Parathyroid adenoma (tissue), 2 donors: ENCODE data around the gene MALRD1.

Source experiments
- H2AFZ ChIP-seq: fragments of 300-600 bp; sonication (generic); one replicate; pipeline ENCODE4 v1.7.0; 2017; ENCODE audit warnings: antibody characterized with exemption, mild to moderate bottlenecking
- H3K27ac ChIP-seq: fragments of 300-600 bp; sonication (generic); one replicate; pipeline ENCODE4 v1.7.0; 2017
- H3K27me3 ChIP-seq: fragments of 300-600 bp; sonication (generic); one replicate; pipeline ENCODE4 v1.7.0; 2017; ENCODE audit warnings: low read length; ENCODE audit not compliant: control insufficient read depth, insufficient read depth
- H3K36me3 ChIP-seq: fragments of 300-600 bp; sonication (generic); one replicate; pipeline ENCODE4 v1.7.0; 2017; ENCODE audit warnings: low read length; ENCODE audit not compliant: control insufficient read depth, insufficient read depth
- H3K4me1 ChIP-seq: fragments of 300-600 bp; sonication (generic); one replicate; pipeline ENCODE4 v1.7.0; 2017; ENCODE audit warnings: control low read depth
- H3K4me2 ChIP-seq: fragments of 300-600 bp; sonication (generic); one replicate; pipeline ENCODE4 v1.7.0; 2017; ENCODE audit warnings: low read length
- H3K4me3 ChIP-seq: fragments of 300-600 bp; sonication (generic); one replicate; pipeline ENCODE4 v1.7.0; 2017; ENCODE audit warnings: low read depth, low read length
- H3K79me2 ChIP-seq: fragments of 300-600 bp; sonication (generic); one replicate; pipeline ENCODE4 v1.7.0; 2017; ENCODE audit warnings: control low read depth
- H3K9ac ChIP-seq: fragments of 300-600 bp; sonication (generic); one replicate; pipeline ENCODE4 v1.7.0; 2017; ENCODE audit warnings: mild to moderate bottlenecking
- H3K9me3 ChIP-seq: fragments of 300-600 bp; sonication (generic); one replicate; pipeline ENCODE4 v1.7.0; 2017; ENCODE audit warnings: low read length; ENCODE audit not compliant: control insufficient read depth
- TF ChIP-seq, protein P1 (sequence below): fragments of 300-600 bp; sonication (generic); IDR thresholded peaks from one replicate; pipeline ENCODE4 v1.7.0; 2017; ENCODE audit warnings: antibody characterized with exemption, mild to moderate bottlenecking
- donor health status: primary hyperparathyroidism.

The MALRD1 gene

GRCh38 chr10:19724287-19724686 is 675.7 kb downstream of the MALRD1 start:
- Histone ChIP-seq H3K27me3 (no peaks in the 10 kb centered on the region), H3K9me3 (no peaks in the 10 kb centered on the region), H3K79me2 (no peaks in the 10 kb centered on the region), H3K9ac (no peak overlapping the region), H3K4me3 (no peak overlapping the region), H3K27ac (no peak overlapping the region), H3K4me2 (no peak overlapping the region), H2AFZ (no peak overlapping the region), H3K4me1 (no peaks in the 10 kb centered on the region), H3K36me3 (no peaks in the 10 kb centered on the region)
- TF ChIP-seq, protein P1, sequence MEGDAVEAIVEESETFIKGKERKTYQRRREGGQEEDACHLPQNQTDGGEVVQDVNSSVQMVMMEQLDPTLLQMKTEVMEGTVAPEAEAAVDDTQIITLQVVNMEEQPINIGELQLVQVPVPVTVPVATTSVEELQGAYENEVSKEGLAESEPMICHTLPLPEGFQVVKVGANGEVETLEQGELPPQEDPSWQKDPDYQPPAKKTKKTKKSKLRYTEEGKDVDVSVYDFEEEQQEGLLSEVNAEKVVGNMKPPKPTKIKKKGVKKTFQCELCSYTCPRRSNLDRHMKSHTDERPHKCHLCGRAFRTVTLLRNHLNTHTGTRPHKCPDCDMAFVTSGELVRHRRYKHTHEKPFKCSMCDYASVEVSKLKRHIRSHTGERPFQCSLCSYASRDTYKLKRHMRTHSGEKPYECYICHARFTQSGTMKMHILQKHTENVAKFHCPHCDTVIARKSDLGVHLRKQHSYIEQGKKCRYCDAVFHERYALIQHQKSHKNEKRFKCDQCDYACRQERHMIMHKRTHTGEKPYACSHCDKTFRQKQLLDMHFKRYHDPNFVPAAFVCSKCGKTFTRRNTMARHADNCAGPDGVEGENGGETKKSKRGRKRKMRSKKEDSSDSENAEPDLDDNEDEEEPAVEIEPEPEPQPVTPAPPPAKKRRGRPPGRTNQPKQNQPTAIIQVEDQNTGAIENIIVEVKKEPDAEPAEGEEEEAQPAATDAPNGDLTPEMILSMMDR, result no peak

- Histone ChIP-seq H3K79me2 (no peaks in the 10 kb centered on the region), H3K9me3 (no peaks in the 10 kb centered on the region), H3K4me2 (no peak overlapping the region), H2AFZ (no peak overlapping the region), H3K4me3 (no peak overlapping the region), H3K9ac (no peak overlapping the region), H3K27ac (no peak overlapping the region), H3K36me3 (no peaks in the 10 kb centered on the region), H3K4me1 (no peaks in the 10 kb centered on the region), H3K27me3 (no peaks in the 10 kb centered on the region)
- TF ChIP-seq, protein P1, result no peak
Measured at GRCh38 chr10:19728376-19728775, 679.8 kb downstream of the MALRD1 start.

DNA sequence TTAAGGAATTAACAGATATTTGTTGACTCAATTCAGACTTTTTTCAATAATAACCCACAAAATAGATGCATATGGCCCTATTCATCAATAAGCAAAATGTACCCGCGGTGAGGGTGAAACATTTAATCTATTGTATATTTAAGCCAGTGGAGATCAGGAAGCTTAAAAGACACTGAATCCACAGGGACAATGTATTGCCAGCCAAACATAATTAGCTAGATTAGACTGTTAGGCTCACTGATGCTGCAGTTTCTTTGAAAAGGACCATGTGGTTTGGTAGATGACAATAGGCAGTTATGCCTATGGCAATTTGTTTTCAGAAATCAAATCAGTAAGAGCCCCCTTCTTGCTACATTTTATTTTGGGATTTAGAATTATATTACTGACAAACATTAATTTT is 680.4 kb downstream of the MALRD1 start:
- no peaks in the 10 kb centered on the region for H3K79me2 ChIP-seq
- no peak overlapping the region for H2AFZ ChIP-seq
- no peaks in the 10 kb centered on the region for H3K9me3 ChIP-seq
- TF ChIP-seq, protein P1, result no peak
- no peak overlapping the region for H3K4me3 ChIP-seq
- no peak overlapping the region for H3K9ac ChIP-seq
- no peaks in the 10 kb centered on the region for H3K36me3 ChIP-seq
- no peaks in the 10 kb centered on the region for H3K27me3 ChIP-seq
- no peak overlapping the region for H3K4me2 ChIP-seq
- H3K4me1 ChIP-seq, result no peaks in the 10 kb centered on the region
- H3K27ac ChIP-seq, result no peak overlapping the region

DNA sequence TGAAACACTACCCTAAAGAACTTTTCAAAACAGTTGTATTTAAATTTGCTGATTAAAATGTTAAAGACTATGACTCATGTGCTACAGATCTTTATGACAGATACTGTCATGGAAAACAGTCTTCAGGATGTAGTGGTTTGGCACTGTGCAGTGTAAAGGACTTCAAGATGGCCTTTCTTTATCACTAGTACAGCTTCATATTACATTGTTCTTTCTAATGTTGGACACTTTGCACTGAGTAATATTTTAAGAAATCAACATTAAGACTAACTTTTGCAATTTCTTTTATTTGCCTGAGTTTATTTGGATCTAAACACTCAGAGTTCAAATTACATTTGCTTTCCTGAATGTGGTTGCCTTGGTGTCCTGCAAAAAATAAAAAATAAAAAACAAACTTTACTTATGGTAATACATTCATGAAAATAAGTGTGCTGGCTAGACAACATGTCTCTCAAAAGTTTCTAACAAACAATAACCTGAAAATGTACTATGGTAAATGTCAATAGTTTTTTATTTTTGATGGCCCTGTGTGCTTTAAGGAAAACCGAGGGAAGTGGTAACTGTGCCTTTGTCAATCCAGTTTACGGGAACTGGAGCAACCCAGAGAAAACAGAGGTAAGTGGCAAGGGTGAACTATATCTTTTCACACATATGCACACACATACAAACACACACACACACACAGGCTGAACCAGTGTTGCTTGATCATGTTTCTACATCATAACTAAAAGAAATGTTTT is 681.7 kb downstream of the MALRD1 start:
- no peak overlapping the region for H3K27ac ChIP-seq
- H2AFZ ChIP-seq, result no peak overlapping the region
- TF ChIP-seq, protein P1, result no peak

GRCh38 chr10:19730907-19731217 is 682.3 kb downstream of the MALRD1 start:
- H3K27me3 ChIP-seq, result no peaks in the 10 kb centered on the region
- no peaks in the 10 kb centered on the region for H3K9me3 ChIP-seq
- no peak overlapping the region for H3K4me3 ChIP-seq
- no peak overlapping the region for H3K4me2 ChIP-seq
- H3K9ac ChIP-seq, result no peak overlapping the region
- TF ChIP-seq, protein P1, result no peak
- no peaks in the 10 kb centered on the region for H3K4me1 ChIP-seq
- H3K79me2 ChIP-seq, result no peaks in the 10 kb centered on the region
- no peak overlapping the region for H2AFZ ChIP-seq
- H3K27ac ChIP-seq, result no peak overlapping the region
- no peaks in the 10 kb centered on the region for H3K36me3 ChIP-seq

More for the DNA sequence above, 681.7 kb downstream of the MALRD1 start:
- H3K79me2 ChIP-seq, result no peaks in the 10 kb centered on the region
- no peaks in the 10 kb centered on the region for H3K36me3 ChIP-seq
- no peaks in the 10 kb centered on the region for H3K4me1 ChIP-seq
- no peak overlapping the region for H3K9ac ChIP-seq
- no peaks in the 10 kb centered on the region for H3K27me3 ChIP-seq
- H3K4me3 ChIP-seq, result no peak overlapping the region
- no peak overlapping the region for H3K4me2 ChIP-seq
- H3K9me3 ChIP-seq, result no peaks in the 10 kb centered on the region
